Measurements from ENCODE around the gene FAM43A.

FAM43A gene

GRCh38 chr3:194713299-194714136, 27.8 kb downstream of the FAM43A start:
- DNase-seq: no peak

GRCh38 chr3:194714137-194714455, 28.4 kb downstream of the FAM43A start:
- no peak for DNase-seq

- no peak for DNase-seq
These were observed 28.9 kb downstream of the FAM43A start for GRCh38 chr3:194714564-194714963.

- no peak for DNase-seq
These were observed 29.5 kb downstream of the FAM43A start for GRCh38 chr3:194715022-194715800.

GRCh38 chr3:194718079-194718478, 32.4 kb downstream of the FAM43A start:
- no peak for DNase-seq

GRCh38 chr3:194720048-194720447, 34.4 kb downstream of the FAM43A start:
- DNase-seq: no peak

- DNase-seq: no peak
These were observed 38.3 kb downstream of the FAM43A start for GRCh38 chr3:194723846-194724618.

- no peak for DNase-seq
These were observed 39.7 kb downstream of the FAM43A start for GRCh38 chr3:194725346-194725745.

- DNase-seq: no peak
These were observed 41.9 kb downstream of the FAM43A start for GRCh38 chr3:194727435-194728128.

GRCh38 chr3:194728986-194729385, 43.3 kb downstream of the FAM43A start:
- DNase-seq: no peak

- no peak for DNase-seq
These were observed 44.7 kb downstream of the FAM43A start for GRCh38 chr3:194730365-194730764.

GRCh38 chr3:194731506-194732073, 45.9 kb downstream of the FAM43A start:
- no peak for DNase-seq

- no peak for DNase-seq
These were observed 46.9 kb downstream of the FAM43A start for GRCh38 chr3:194732617-194733016.

- DNase-seq: no peak
These were observed 50.7 kb downstream of the FAM43A start for GRCh38 chr3:194736277-194736895.

GRCh38 chr3:194736896-194737600, 51.4 kb downstream of the FAM43A start:
- no peak for DNase-seq

Measured in activated CD4-positive, alpha-beta T cell treated with anti-CD3 and anti-CD28 coated beads, Interleukin-2, amount 50 U/mL, for 1 hour (primary cell).